ENCODE data around the gene NPAS3.

Gene NPAS3

GRCh38 chr14:33017016-33017415, 78.3 kb downstream of the NPAS3 start:
- no peak for DNase-seq

GRCh38 chr14:33019346-33019745, 80.7 kb downstream of the NPAS3 start:
- DNase-seq, result no peak

- no peak for DNase-seq
Measured at GRCh38 chr14:33026850-33027430, 88.3 kb downstream of the NPAS3 start.

GRCh38 chr14:33029511-33029910, 90.8 kb downstream of the NPAS3 start:
- DNase-seq, result no peak

- no peak for DNase-seq
Measured at GRCh38 chr14:33030386-33030785, 91.7 kb downstream of the NPAS3 start.

- no peak for DNase-seq
Measured at GRCh38 chr14:33035416-33036194, 96.9 kb downstream of the NPAS3 start.

GRCh38 chr14:33039311-33039710, 100.6 kb downstream of the NPAS3 start:
- DNase-seq, result no peak

- DNase-seq, result no peak
Measured at GRCh38 chr14:33040372-33041140, 101.9 kb downstream of the NPAS3 start.

- no peak for DNase-seq
Measured at GRCh38 chr14:33042591-33042990, 103.9 kb downstream of the NPAS3 start.

GRCh38 chr14:33045760-33046159, 107.1 kb downstream of the NPAS3 start:
- no peak for DNase-seq

GRCh38 chr14:33052943-33053342, 114.3 kb downstream of the NPAS3 start:
- no peak for DNase-seq

- DNase-seq, result no peak
Measured at GRCh38 chr14:33056213-33056612, 117.5 kb downstream of the NPAS3 start.

GRCh38 chr14:33057585-33057984, 118.9 kb downstream of the NPAS3 start:
- DNase-seq, result no peak

- DNase-seq, result no peak
Measured at GRCh38 chr14:33061667-33062325, 123.1 kb downstream of the NPAS3 start.

- no peak for DNase-seq
Measured at GRCh38 chr14:33062476-33062875, 123.8 kb downstream of the NPAS3 start.

GRCh38 chr14:33062881-33063280, 124.2 kb downstream of the NPAS3 start:
- DNase-seq, result no peak

GRCh38 chr14:33063521-33063920, 124.8 kb downstream of the NPAS3 start:
- no peak for DNase-seq

- no peak for DNase-seq
Measured at GRCh38 chr14:33065634-33066033, 127.0 kb downstream of the NPAS3 start.

GRCh38 chr14:33068040-33068439, 129.4 kb downstream of the NPAS3 start:
- no peak for DNase-seq

- no peak for DNase-seq
Measured at GRCh38 chr14:33068626-33069025, 129.9 kb downstream of the NPAS3 start.

- DNase-seq, result no peak
Measured at GRCh38 chr14:33070475-33070874, 131.8 kb downstream of the NPAS3 start.

- no peak for DNase-seq
Measured at GRCh38 chr14:33073023-33073422, 134.3 kb downstream of the NPAS3 start.

- DNase-seq, result no peak
Measured at GRCh38 chr14:33081259-33081658, 142.6 kb downstream of the NPAS3 start.

Measured in activated CD4-positive, alpha-beta T cell treated with anti-CD3 and anti-CD28 coated beads, Interleukin-2, amount 50 U/mL, for 1 hour (primary cell).